Retinal pigment epithelial cell (primary cell): Measurements from ENCODE around the gene PADI1.

Experiments
- DNase-seq: peaks from one replicate; pipeline ENCODE4 v3.0.0-alpha.2; 2010; ENCODE audit warnings: low read depth
- H3K4me3 ChIP-seq: 2 replicates; pipeline ENCODE4 v1.5.1; 2011; ENCODE audit warnings: mild to moderate bottlenecking, low read length, control low read depth, moderate library complexity
- CTCF ChIP-seq: conservative IDR thresholded peaks from 2 replicates; pipeline ENCODE4 v1.5.1; 2011; ENCODE audit warnings: low read depth, low read length, control low read depth, inconsistent platforms

PADI1 gene

GRCh38 chr1:17273096-17273495 lies 68.2 kb downstream of the PADI1 start:
- no peak for TF ChIP-seq CTCF
- no peak overlapping the region for H3K4me3 ChIP-seq
- DNase-seq = no peak

GRCh38 chr1:17274186-17275170 lies 69.5 kb downstream of the PADI1 start:
- no peak overlapping the region for H3K4me3 ChIP-seq
- no peak for DNase-seq
- TF ChIP-seq CTCF = peak; percentile 78

- no peak for DNase-seq
- no peak for TF ChIP-seq CTCF
- no peak overlapping the region for H3K4me3 ChIP-seq
Measured at GRCh38 chr1:17276568-17276967, 71.6 kb downstream of the PADI1 start.

- no peak for DNase-seq
- H3K4me3 ChIP-seq = no peak overlapping the region
- TF ChIP-seq CTCF = no peak
Measured at GRCh38 chr1:17277511-17278159, 72.7 kb downstream of the PADI1 start.

GRCh38 chr1:17278996-17279830 lies 74.3 kb downstream of the PADI1 start:
- TF ChIP-seq CTCF = no peak
- no peak overlapping the region for H3K4me3 ChIP-seq
- DNase-seq = no peak

GRCh38 chr1:17280436-17280835 lies 75.5 kb downstream of the PADI1 start:
- DNase-seq = no peak
- no peak overlapping the region for H3K4me3 ChIP-seq
- TF ChIP-seq CTCF = no peak
